Body of pancreas (tissue), 4 donors: ENCODE measurements around the gene NAB1. TPM values are rescaled to one million over a fixed set of nuclear protein-coding genes. Genes with fewer than 3 reads are reported as not detected.
"Not testable (repeated sequence)": the region's sequence is repeated elsewhere in the genome, so short reads cannot be mapped to it uniquely, and the experiment has no call there.

Experiments used
- ATAC-seq: fragments of 150-250 bp; one replicate; pipeline ENCODE4 v1.9.1; 2016
- DNase-seq, 4 donors: peaks; one replicate each; pipeline ENCODE4 v3.0.0-alpha.2; 2019
- H3K27ac ChIP-seq, 4 donors: fragments of 200-600 bp; sonication (generic); 1 replicate in 3 of 4; 2 replicates in 1 of 4; pipeline versions ENCODE4 v1.5.1 to v1.6.1; 2016 to 2019; ENCODE audit warnings: mild to moderate bottlenecking in 1 of 4, mixed read lengths in 1 of 4, moderate library complexity in 1 of 4
- H3K27me3 ChIP-seq, 2 donors: fragments of 200-600 bp; sonication (generic); one replicate each; pipeline ENCODE4 v1.6.0; 2016; ENCODE audit warnings: mild to moderate bottlenecking in 1 of 2
- H3K36me3 ChIP-seq, 2 donors: fragments of 200-600 bp; sonication (generic); replicated peaks in 1 of 2; 2 replicates each; pipeline ENCODE4 v1.5.1; 2016; ENCODE audit warnings: low read depth in 2 of 2; ENCODE audit not compliant: insufficient read depth in 1 of 2
- H3K4me1 ChIP-seq: fragments of 200-600 bp; sonication (generic); one replicate; pipeline ENCODE4 v1.6.0; 2016
- H3K4me3 ChIP-seq, 2 donors: fragments of 200-600 bp; sonication (generic); 1 replicate in 1 of 2; 2 replicates in 1 of 2; pipeline ENCODE4 v1.5.1; 2016 to 2019
- H3K9me3 ChIP-seq, 3 donors: fragments of 200-600 bp; sonication (generic); 1 replicate in 2 of 3; 2 replicates in 1 of 3; pipeline ENCODE4 v1.5.1; 2016
- POLR2A ChIP-seq, 3 donors: fragments of 450-650 bp; IDR thresholded peaks; one replicate each; pipeline ENCODE4 v1.6.1; 2016; ENCODE audit warnings: antibody characterized with exemption in 3 of 3, mild to moderate bottlenecking in 2 of 3
- WGBS, 2 donors: methylation state at CpG; one replicate each; pipeline ENCODE4 v1.1.5; 2017; 5-methylcytosine and 5-hydroxymethylcytosine counted together
- intact Hi-C: fragments of 100-400 bp; cut with DNase I; formaldehyde crosslinking; loops from one replicate; pipeline ENCODE4 v1.15.1; 2023
- total RNA-seq, 2 donors: library from RNA; depleted of rRNA; stranded (reverse); fragments of >200 nt; gene quantifications; one replicate each; pipeline ENCODE4 v1.1.0, GENCODE V29; 2016
- TF ChIP-seq, protein P1 (sequence below), 7 experiments: fragments of 450-650 bp in 4 of 7; fragments of 200-600 bp in 3 of 7; sonication (generic) in 3 of 7; IDR thresholded peaks; one replicate each; pipeline ENCODE4 v1.5.1; 2016 to 2019; ENCODE audit warnings: antibody characterized with exemption in 7 of 7

The NAB1 gene
- total RNA-seq, 2 donors from 2014 or later, result 19.8 to 30.1 TPM

DNA sequence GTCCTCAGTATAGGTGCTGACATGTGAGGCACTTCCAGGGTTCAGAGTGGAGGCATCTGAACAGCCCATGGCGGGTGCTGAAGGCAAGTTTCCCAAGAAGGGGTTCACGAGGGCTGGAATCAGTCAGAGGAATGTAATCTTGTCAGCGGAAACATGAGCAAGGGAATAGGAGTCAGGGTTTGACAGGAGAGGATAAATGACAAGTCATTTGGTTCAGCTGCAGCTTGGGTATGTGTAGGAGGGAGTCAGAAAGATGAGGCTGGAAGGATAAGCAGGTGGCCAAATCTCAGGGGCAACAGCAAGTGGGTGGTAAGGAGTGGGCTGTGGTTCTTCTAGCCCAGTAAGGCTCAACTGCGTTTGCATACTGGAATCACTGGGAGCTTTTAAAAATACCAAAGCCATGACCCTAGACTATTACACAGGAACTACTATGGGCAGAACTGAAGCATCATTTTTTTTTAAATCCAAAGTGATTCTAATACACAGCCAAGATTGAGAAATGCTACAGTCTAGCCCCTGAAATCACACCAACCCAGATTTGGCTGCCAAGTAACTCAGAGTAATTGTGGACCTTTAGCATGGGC lies 41.8 kb upstream of the NAB1 start:
- Histone ChIP-seq H3K27ac (no peak overlapping the region), H3K9me3 (no peaks in the 10 kb centered on the region), H3K36me3 (no peaks in the 10 kb centered on the region), H3K27me3 (no peaks in the 10 kb centered on the region), H3K4me3 (no peak overlapping the region), H3K4me1 (no peaks in the 10 kb centered on the region)
- intact Hi-C loops, result no loop called here
- TF ChIP-seq, protein P1, sequence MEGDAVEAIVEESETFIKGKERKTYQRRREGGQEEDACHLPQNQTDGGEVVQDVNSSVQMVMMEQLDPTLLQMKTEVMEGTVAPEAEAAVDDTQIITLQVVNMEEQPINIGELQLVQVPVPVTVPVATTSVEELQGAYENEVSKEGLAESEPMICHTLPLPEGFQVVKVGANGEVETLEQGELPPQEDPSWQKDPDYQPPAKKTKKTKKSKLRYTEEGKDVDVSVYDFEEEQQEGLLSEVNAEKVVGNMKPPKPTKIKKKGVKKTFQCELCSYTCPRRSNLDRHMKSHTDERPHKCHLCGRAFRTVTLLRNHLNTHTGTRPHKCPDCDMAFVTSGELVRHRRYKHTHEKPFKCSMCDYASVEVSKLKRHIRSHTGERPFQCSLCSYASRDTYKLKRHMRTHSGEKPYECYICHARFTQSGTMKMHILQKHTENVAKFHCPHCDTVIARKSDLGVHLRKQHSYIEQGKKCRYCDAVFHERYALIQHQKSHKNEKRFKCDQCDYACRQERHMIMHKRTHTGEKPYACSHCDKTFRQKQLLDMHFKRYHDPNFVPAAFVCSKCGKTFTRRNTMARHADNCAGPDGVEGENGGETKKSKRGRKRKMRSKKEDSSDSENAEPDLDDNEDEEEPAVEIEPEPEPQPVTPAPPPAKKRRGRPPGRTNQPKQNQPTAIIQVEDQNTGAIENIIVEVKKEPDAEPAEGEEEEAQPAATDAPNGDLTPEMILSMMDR (IDR thresholded peaks at IDR 0.05), result no peak
- TF ChIP-seq POLR2A (IDR thresholded peaks at IDR 0.05), result no peak
- DNase-seq (no peak), ATAC-seq (no peak)
- WGBS, 2 donors, result 46 to 67% methylated on average over 4 of the region's 4 CpGs

DNA sequence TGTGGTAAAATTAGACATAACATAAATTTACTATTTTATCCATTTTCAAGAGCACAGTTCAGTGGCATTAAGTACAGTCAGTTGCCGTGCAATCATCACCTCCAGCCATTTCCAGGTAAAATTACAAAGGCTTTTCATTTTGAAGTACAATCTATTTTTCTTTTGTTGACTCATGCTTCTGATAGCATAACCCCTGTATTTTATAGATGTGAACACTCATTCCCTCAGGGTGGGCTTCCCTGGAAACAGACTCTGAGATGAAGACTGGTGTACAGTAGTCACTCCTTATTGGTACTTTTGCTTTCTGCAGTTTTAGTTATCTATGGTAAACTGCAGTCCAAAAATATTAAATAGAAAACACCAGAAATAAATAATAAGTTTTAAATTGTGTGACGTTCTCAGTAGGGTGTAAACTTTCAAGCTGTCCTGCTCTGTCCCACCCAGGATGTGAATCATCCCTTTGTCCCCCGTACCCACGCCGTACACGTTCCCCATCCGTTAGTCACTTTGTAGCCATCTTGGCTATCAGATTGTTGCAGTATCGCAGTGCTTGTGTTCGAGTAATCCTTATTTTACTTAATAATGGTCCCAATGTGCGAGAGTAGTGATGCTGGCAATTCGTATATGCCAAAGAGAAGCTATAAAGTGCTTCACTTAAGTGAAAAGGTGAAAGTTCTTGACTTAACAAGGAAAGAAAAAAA lies 41.1 kb upstream of the NAB1 start:
- ATAC-seq, result no peak
- intact Hi-C loops, result no loop called here

DNA sequence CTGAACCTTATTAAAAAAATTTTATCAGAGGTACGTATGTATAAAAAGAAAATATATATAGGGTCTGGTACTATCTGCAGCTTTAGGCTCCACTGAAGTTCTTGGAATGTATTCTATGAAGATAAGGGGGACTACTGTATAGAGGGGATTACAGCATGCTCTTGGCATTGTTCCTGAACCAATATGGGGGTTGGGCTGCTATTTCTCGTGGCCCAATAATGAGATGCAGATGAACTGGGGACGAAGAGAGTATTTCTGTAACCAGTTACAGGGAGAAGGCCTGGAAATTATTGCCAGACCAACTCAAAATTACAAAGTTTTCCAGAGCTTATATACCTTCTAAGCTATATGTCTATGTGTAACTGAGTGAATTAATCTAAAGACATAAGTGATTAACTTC lies 40.0 kb upstream of the NAB1 start:
- H3K27me3 ChIP-seq, H3K4me1 ChIP-seq, H3K36me3 ChIP-seq, H3K9me3 ChIP-seq, H3K27ac ChIP-seq, H3K4me3 ChIP-seq, intact Hi-C loops, DNase-seq, ATAC-seq: not testable (repeated sequence)
- 73 to 79% methylated on average over 3 of the region's 3 CpGs for WGBS, 2 donors

More for the DNA sequence above, 41.1 kb upstream of the NAB1 start:
- H3K4me1 ChIP-seq, result no peaks in the 10 kb centered on the region
- no peak overlapping the region for H3K27ac ChIP-seq
- no peaks in the 10 kb centered on the region for H3K9me3 ChIP-seq
- no peak for TF ChIP-seq POLR2A (IDR thresholded peaks at IDR 0.05)
- TF ChIP-seq, protein P1 (IDR thresholded peaks at IDR 0.05), result no peak
- WGBS, 2 donors, result 72 to 73% methylated on average over 11 of the region's 11 CpGs
- H3K27me3 ChIP-seq, result no peaks in the 10 kb centered on the region
- H3K4me3 ChIP-seq, result no peak overlapping the region
- DNase-seq, result no peak
- no peaks in the 10 kb centered on the region for H3K36me3 ChIP-seq

DNA sequence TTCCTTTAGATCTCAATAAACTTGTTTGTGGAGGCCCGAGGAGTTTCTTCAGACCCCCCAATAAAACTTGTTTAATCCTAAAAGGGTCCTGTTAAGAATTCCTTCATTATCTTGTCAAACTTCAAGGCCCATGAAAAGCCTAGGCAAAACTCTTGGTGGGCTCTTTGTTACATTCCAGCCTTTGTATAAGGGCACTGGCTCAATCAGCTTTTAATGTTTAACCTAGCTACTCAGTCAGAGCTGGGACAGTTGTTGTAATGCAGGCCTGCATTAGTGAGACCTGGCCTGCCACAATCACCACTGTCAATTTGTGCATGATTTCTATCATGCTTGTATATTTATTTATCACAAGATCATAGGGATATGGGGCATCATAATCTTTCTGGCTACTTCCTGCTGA lies 39.5 kb upstream of the NAB1 start:
- H3K4me3 ChIP-seq, H3K36me3 ChIP-seq, ATAC-seq, DNase-seq, H3K4me1 ChIP-seq, intact Hi-C loops, H3K27ac ChIP-seq, H3K9me3 ChIP-seq, H3K27me3 ChIP-seq: not testable (repeated sequence)
- WGBS, 2 donors, result 55 to 60% methylated on average over 1 of the region's 1 CpG

DNA sequence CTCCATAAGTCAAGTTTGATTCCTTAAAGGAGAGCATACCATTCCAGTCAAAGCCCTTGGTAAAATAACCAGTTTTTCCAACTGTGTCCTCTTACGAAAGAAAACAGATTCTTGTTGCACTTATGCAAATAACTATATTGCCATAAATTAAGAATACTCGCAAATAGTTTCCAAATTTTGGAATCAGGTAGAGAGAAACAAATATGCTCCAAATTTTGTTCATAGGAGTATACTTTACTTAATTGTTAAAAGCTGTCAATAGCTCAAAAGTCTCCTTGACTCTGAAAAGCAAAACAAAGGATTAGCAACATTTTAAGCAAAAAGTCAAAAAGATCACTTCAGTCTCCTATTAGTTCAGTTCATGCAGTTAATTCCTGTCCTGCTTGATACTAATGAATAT lies 38.4 kb upstream of the NAB1 start:
- DNase-seq, H3K27ac ChIP-seq, H3K9me3 ChIP-seq, intact Hi-C loops, H3K4me3 ChIP-seq, ATAC-seq, H3K36me3 ChIP-seq, H3K27me3 ChIP-seq, H3K4me1 ChIP-seq: not testable (repeated sequence)
- WGBS, 2 donors, result 92% methylated on average over 2 of the region's 2 CpGs

DNA sequence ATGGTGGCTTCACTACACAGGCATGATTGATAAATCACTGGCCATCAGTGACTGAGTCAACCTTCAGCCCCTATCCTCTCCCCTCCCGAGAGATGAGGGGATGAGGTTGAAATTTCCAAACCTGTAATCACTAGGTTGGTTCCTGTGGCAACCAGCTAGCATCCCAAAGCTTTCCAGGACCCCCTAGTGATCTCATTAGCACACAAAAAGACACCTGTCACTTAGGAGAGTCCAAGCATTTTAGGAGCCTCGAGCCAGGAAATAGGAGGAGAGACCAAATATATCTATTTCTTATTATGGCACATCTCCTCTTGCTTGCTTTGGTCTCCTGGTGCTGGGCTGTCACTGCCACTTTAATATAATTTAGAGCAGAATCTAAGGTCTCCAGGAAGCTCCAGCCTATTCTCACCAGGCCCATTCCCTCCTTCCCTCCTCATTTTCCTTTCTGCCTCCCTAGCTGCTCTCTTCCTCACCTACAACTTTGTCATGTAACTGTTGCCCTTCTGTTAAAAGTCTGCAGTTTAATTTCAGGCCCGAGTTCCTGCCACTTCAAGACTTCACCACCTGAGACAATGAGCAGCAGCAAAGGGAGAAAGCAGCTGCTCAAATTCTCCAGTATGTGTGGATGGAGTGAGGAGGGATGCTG lies 33.2 kb upstream of the NAB1 start:
- TF ChIP-seq, protein P1 (IDR thresholded peaks at IDR 0.05), result no peak
- TF ChIP-seq POLR2A (IDR thresholded peaks at IDR 0.05), result no peak
- Histone ChIP-seq H3K27ac (no peak overlapping the region), H3K36me3 (no peaks in the 10 kb centered on the region), H3K4me1 (no peaks in the 10 kb centered on the region), H3K9me3 (no peaks in the 10 kb centered on the region), H3K27me3 (no peaks in the 10 kb centered on the region), H3K4me3 (no peak overlapping the region)
- 63 to 64% methylated on average over 3 of the region's 3 CpGs for WGBS, 2 donors
- ATAC-seq (no peak), DNase-seq (no peak)
- intact Hi-C loops, result no loop called here
